ENCODE results near the gene ABHD17C. TPM values are rescaled to one million over a fixed set of nuclear protein-coding genes. Genes with fewer than 3 reads are reported as not detected.

The ABHD17C gene
- total RNA-seq, 4 donors from 2014 or later = 41.0 to 96.0 (median 72.5) TPM

DNA sequence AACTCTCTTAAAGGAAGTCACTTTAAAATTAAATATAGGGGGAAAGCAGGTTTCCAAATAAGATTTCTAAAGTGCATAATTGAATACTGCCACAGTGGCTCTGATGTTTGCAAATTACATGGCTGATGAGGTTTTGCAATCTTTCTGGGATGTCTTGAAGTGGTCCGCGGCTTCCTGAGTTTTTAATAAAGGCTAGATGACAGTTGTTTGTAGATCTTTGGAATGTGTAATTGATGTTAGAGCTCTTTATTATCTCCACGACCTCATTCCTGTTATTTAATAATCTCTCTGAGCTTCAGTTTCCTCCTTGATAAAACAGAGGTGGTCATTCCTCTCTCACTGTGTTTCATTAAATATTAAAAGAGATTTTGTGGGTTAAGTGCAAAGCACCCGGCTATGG is 57.1 kb downstream of the ABHD17C start:
- no peak overlapping the region for H3K27ac ChIP-seq
- peaks cover 0 to 19% (median 6%) of the 10 kb centered on the region in 4 donors for H3K36me3 ChIP-seq
- no peaks in the 10 kb centered on the region for H3K9me3 ChIP-seq
- H3K27me3 ChIP-seq = no peaks in the 10 kb centered on the region
- 52 to 68% methylated on average over 4 of the region's 4 CpGs for WGBS, 2 donors (ENCODE audit: low coverage in 1 of 2)
- intact Hi-C loops (cut with DNase I; ENCODE audit: low total_unique reads) = no loop called here
- DNase-seq = no peak
- H3K4me1 ChIP-seq = no peaks in the 10 kb centered on the region
- no peak overlapping the region for H3K4me3 ChIP-seq
- no peak for TF ChIP-seq POLR2A (IDR thresholded peaks at IDR 0.05)
- in situ Hi-C loops (cut with MboI; ENCODE audit: low pct_ligation_motif_present in 1 of 4, low pct_unique_long_range_greater_than_20kb in 1 of 4, low sequenced_read_pairs in 3 of 4) = loop anchor here in 2 of 4 donors (10.0 to 25.0 kb wide), 2 partner anchors 63 to 290 kb away; no protein-coding TSS in a partner anchor

DNA sequence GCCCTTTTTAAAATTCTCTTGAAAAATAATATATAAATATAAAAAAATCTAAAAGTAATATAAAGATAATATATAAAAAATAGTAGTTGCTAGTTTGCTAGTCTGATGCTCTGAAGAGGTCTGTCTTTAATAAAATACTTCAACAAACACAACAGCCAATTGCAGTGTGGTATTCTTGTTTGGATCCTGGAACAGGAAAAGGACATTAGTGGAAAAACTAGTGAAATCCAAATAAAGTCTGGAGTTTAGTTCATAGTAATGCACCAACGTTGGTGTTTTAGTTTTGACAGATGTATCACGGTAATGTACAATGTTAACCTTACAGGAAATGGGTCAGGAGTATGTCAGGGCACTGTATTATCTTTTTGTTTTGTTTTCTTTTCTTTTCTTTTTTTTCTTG is 58.1 kb downstream of the ABHD17C start:
- intact Hi-C loops (cut with DNase I; ENCODE audit: low total_unique reads) = no loop called here
- in situ Hi-C loops (cut with MboI; ENCODE audit: low pct_ligation_motif_present in 1 of 4, low pct_unique_long_range_greater_than_20kb in 1 of 4, low sequenced_read_pairs in 3 of 4) = loop anchor here in 2 of 4 donors (10.0 to 25.0 kb wide), 2 partner anchors 62 to 291 kb away; no protein-coding TSS in a partner anchor
- no peak for DNase-seq
- H3K4me3 ChIP-seq = no peak overlapping the region
- TF ChIP-seq, protein P1, sequence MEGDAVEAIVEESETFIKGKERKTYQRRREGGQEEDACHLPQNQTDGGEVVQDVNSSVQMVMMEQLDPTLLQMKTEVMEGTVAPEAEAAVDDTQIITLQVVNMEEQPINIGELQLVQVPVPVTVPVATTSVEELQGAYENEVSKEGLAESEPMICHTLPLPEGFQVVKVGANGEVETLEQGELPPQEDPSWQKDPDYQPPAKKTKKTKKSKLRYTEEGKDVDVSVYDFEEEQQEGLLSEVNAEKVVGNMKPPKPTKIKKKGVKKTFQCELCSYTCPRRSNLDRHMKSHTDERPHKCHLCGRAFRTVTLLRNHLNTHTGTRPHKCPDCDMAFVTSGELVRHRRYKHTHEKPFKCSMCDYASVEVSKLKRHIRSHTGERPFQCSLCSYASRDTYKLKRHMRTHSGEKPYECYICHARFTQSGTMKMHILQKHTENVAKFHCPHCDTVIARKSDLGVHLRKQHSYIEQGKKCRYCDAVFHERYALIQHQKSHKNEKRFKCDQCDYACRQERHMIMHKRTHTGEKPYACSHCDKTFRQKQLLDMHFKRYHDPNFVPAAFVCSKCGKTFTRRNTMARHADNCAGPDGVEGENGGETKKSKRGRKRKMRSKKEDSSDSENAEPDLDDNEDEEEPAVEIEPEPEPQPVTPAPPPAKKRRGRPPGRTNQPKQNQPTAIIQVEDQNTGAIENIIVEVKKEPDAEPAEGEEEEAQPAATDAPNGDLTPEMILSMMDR (IDR thresholded peaks at IDR 0.05) = no peak
- TF ChIP-seq EP300 (IDR thresholded peaks at IDR 0.05; ENCODE audit: low read depth) = no peak
- no peak for TF ChIP-seq POLR2AphosphoS5 (IDR thresholded peaks at IDR 0.05)
- TF ChIP-seq POLR2A (IDR thresholded peaks at IDR 0.05) = no peak
- no peaks in the 10 kb centered on the region for H3K4me1 ChIP-seq
- H3K27ac ChIP-seq = no peak overlapping the region
- 45 to 67% methylated on average over 2 of the region's 2 CpGs for WGBS, 2 donors (ENCODE audit: low coverage in 1 of 2)
- no peaks in the 10 kb centered on the region for H3K9me3 ChIP-seq
- H3K27me3 ChIP-seq = no peaks in the 10 kb centered on the region
- H3K36me3 ChIP-seq = peaks cover 0 to 19% (median 6%) of the 10 kb centered on the region in 4 donors

DNA sequence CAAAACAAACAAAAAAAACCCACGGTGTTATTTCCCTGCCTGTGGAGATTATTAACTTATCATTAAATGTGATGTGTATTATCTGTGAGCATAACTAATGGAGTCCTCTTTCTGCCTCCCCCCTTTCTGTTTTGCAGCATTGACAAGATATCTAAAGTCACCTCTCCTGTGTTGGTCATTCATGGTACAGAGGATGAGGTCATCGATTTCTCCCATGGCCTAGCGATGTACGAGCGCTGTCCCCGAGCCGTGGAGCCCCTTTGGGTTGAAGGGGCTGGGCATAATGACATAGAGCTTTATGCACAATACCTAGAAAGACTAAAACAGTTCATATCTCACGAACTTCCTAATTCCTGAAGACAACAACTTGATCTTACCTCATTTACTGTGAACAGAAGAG is 58.9 kb downstream of the ABHD17C start:
- Histone ChIP-seq H3K27ac (no peak overlapping the region), H3K27me3 (no peaks in the 10 kb centered on the region), H3K4me3 (no peak overlapping the region), H3K36me3 (peaks cover 0 to 19% (median 6%) of the 10 kb centered on the region in 4 donors), H3K9me3 (no peaks in the 10 kb centered on the region), H3K4me1 (no peaks in the 10 kb centered on the region)
- WGBS, 2 donors (ENCODE audit: low coverage in 1 of 2) = 89% methylated on average over 8 of the region's 8 CpGs
- intact Hi-C loops (cut with DNase I; ENCODE audit: low total_unique reads) = no loop called here
- no peak for DNase-seq
- in situ Hi-C loops (cut with MboI; ENCODE audit: low pct_ligation_motif_present in 1 of 4, low pct_unique_long_range_greater_than_20kb in 1 of 4, low sequenced_read_pairs in 3 of 4) = loop anchor here in 2 of 4 donors (10.0 to 25.0 kb wide), 2 partner anchors 61 to 292 kb away; no protein-coding TSS in a partner anchor
- TF ChIP-seq POLR2A (IDR thresholded peaks at IDR 0.05) = no peak
- TF ChIP-seq, protein P1 (IDR thresholded peaks at IDR 0.05) = no peak
- no peak for TF ChIP-seq EP300 (IDR thresholded peaks at IDR 0.05; ENCODE audit: low read depth)
- no peak for TF ChIP-seq POLR2AphosphoS5 (IDR thresholded peaks at IDR 0.05)

DNA sequence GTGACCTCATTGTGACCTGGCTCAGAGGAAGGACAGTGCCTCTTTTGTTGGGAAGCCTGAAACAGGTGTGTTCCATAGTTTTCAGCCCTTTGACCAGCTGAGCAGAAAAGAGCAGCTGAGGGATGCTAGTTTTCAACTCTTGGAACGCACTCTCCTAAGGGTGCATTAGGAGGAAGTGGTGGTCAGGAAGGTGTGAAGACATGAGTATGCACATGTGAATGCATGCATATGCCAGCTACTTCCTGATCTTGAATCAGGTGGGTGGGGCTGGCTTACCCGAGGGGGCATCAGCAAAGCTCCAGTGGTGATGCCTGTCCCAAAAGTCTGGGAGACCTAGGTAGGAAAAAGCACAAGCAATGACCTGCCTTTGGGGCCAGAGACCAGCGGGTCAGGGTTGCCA is 60.8 kb downstream of the ABHD17C start:
- TF ChIP-seq, protein P1 (IDR thresholded peaks at IDR 0.05) = no peak
- TF ChIP-seq POLR2AphosphoS5 (IDR thresholded peaks at IDR 0.05) = peak in 1 of 3 donors; percentile 26
- in situ Hi-C loops (cut with MboI; ENCODE audit: low pct_ligation_motif_present in 1 of 4, low pct_unique_long_range_greater_than_20kb in 1 of 4, low sequenced_read_pairs in 3 of 4) = loop anchor here in 2 of 4 donors (10.0 to 25.0 kb wide), 2 partner anchors 59 to 294 kb away; no protein-coding TSS in a partner anchor
- H3K4me3 ChIP-seq = no peak overlapping the region
- H3K27me3 ChIP-seq = no peaks in the 10 kb centered on the region
- H3K36me3 ChIP-seq = peaks cover 0 to 19% (median 6%) of the 10 kb centered on the region in 4 donors
- H3K9me3 ChIP-seq = no peaks in the 10 kb centered on the region
- DNase-seq = no peak
- 70 to 100% methylated on average over 1 to 3 of the region's 3 CpGs for WGBS, 2 donors (ENCODE audit: low coverage in 1 of 2)
- H3K27ac ChIP-seq = no peak overlapping the region
- intact Hi-C loops (cut with DNase I; ENCODE audit: low total_unique reads) = no loop called here
- H3K4me1 ChIP-seq = no peaks in the 10 kb centered on the region

All from transverse colon (tissue), 4 donors.